DMS53 (cell line): ENCODE data around the gene HOXC13.
A peak's percentile ranks its signal among the peaks of the same experiment; 100 is the strongest.

Experiments used
- DNase-seq: peaks from one replicate; lab custom pipeline; 2025; lab: John Stamatoyannopoulos, UW

HOXC13 gene

GRCh38 chr12:53939141-53940108 lies 794 bp downstream of the HOXC13 start:
- DNase-seq, result no peak

GRCh38 chr12:53940443-53941014 lies 1.9 kb downstream of the HOXC13 start:
- DNase-seq, result no peak

GRCh38 chr12:53941187-53941586 lies 2.6 kb downstream of the HOXC13 start:
- DNase-seq, result no peak

- DNase-seq, result no peak
Measured at GRCh38 chr12:53941750-53942149, 3.1 kb downstream of the HOXC13 start.

- no peak for DNase-seq
Measured at GRCh38 chr12:53942467-53942997, 3.9 kb downstream of the HOXC13 start.

- DNase-seq, result no peak
Measured at GRCh38 chr12:53944209-53944608, 5.6 kb downstream of the HOXC13 start.

GRCh38 chr12:53944907-53945847 lies 6.5 kb downstream of the HOXC13 start:
- no peak for DNase-seq

GRCh38 chr12:53947743-53948142 lies 9.1 kb downstream of the HOXC13 start:
- DNase-seq, result no peak

GRCh38 chr12:53948650-53949593 lies 10.3 kb downstream of the HOXC13 start:
- no peak for DNase-seq

- peak; percentile 12 for DNase-seq
Measured at GRCh38 chr12:53949631-53950436, 11.2 kb downstream of the HOXC13 start.

- no peak for DNase-seq
Measured at GRCh38 chr12:53950437-53950773, 11.8 kb downstream of the HOXC13 start.

GRCh38 chr12:53950789-53951576 lies 12.4 kb downstream of the HOXC13 start:
- DNase-seq, result no peak

- no peak for DNase-seq
Measured at GRCh38 chr12:53951577-53952334, 13.1 kb downstream of the HOXC13 start.

- no peak for DNase-seq
Measured at GRCh38 chr12:53952335-53952694, 13.7 kb downstream of the HOXC13 start.

GRCh38 chr12:53952871-53953734 lies 14.5 kb downstream of the HOXC13 start:
- DNase-seq, result no peak

GRCh38 chr12:53953831-53954693 lies 15.4 kb downstream of the HOXC13 start:
- no peak for DNase-seq

- DNase-seq, result no peak
Measured at GRCh38 chr12:53954694-53955035, 16.0 kb downstream of the HOXC13 start, which contains the start of gene HOXC12. TSS of gene HOXC12 (plus strand) at chr12:53954903. CDS start at chr12:53954930, 27 bp downstream.
